ENCODE measurements around the gene MEGF8.

Gene MEGF8

GRCh38 chr19:42286349-42287016 lies 39.0 kb upstream of the MEGF8 start:
- no peak for DNase-seq

- no peak for DNase-seq
Measured at GRCh38 chr19:42287017-42287826, 38.2 kb upstream of the MEGF8 start.

GRCh38 chr19:42287827-42288107 lies 37.7 kb upstream of the MEGF8 start:
- no peak for DNase-seq

- DNase-seq = no peak
Measured at GRCh38 chr19:42288387-42288786, 37.0 kb upstream of the MEGF8 start.

GRCh38 chr19:42288881-42289555 lies 36.4 kb upstream of the MEGF8 start:
- DNase-seq = no peak

- DNase-seq = no peak
Measured at GRCh38 chr19:42289556-42290041, 35.8 kb upstream of the MEGF8 start.

- DNase-seq = no peak
Measured at GRCh38 chr19:42290136-42290522, 35.3 kb upstream of the MEGF8 start.

- DNase-seq = peak in 3 of 4 experiments; percentile 43 to 61 (median 45)
Measured at GRCh38 chr19:42290523-42291434, 34.7 kb upstream of the MEGF8 start.

GRCh38 chr19:42291435-42291810 lies 34.0 kb upstream of the MEGF8 start:
- DNase-seq = no peak

- no peak for DNase-seq
Measured at GRCh38 chr19:42292042-42292960, 33.1 kb upstream of the MEGF8 start.

GRCh38 chr19:42292963-42293362 lies 32.5 kb upstream of the MEGF8 start:
- no peak for DNase-seq

- DNase-seq = no peak
Measured at GRCh38 chr19:42293540-42293939, 31.9 kb upstream of the MEGF8 start.

GRCh38 chr19:42293948-42294347 lies 31.5 kb upstream of the MEGF8 start:
- DNase-seq = no peak

GRCh38 chr19:42294471-42295137 lies 30.8 kb upstream of the MEGF8 start:
- no peak for DNase-seq

- no peak for DNase-seq
Measured at GRCh38 chr19:42295342-42295741, 30.1 kb upstream of the MEGF8 start.

GRCh38 chr19:42295831-42296525 lies 29.5 kb upstream of the MEGF8 start:
- peak; percentile 79 to 97 (median 86) for DNase-seq

- no peak for DNase-seq
Measured at GRCh38 chr19:42297039-42297438, 28.4 kb upstream of the MEGF8 start.

GRCh38 chr19:42301646-42302203 lies 23.7 kb upstream of the MEGF8 start, which contains the start of gene PRR19:
TSS of gene PRR19 (plus strand) at chr19:42302132. CDS start at chr19:42309585, 7,453 bp downstream.
- DNase-seq = no peak

- no peak for DNase-seq
Measured at GRCh38 chr19:42303101-42303464, 22.4 kb upstream of the MEGF8 start.

GRCh38 chr19:42303876-42304275 lies 21.6 kb upstream of the MEGF8 start:
- no peak for DNase-seq

All from activated CD4-positive, CD25-positive, alpha-beta regulatory T cell (primary cell).